ENCODE results near the gene IL13.

Gene IL13

DNA sequence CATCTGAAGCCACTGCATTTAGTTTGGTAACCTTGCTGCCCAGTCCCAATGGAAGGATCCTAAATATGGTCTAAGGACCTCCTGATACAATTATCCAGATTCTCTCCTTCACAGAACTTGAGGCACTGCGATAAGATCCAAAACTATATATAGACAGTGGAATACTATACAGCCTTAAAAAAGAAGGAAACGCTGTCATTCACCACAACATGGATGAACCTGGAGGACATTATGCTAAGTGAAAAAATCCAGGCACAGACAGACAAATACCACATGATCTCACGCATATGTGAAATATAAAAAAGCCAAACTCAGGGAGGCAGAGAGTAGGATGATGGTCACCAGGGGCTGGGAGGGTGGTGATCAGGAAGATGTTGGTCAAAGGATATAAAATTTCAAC, 13.0 kb downstream of the IL13 start:
- no peak for DNase-seq (ENCODE audit: low read depth)

DNA sequence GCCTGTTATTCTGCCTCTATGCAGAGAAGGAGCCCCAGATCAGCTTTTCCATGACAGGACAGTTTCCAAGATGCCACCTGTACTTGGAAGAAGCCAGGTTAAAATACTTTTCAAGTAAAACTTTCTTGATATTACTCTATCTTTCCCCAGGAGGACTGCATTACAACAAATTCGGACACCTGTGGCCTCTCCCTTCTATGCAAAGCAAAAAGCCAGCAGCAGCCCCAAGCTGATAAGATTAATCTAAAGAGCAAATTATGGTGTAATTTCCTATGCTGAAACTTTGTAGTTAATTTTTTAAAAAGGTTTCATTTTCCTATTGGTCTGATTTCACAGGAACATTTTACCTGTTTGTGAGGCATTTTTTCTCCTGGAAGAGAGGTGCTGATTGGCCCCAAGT, 15.5 kb downstream of the IL13 start:
- no peak for DNase-seq (ENCODE audit: low read depth)

DNA sequence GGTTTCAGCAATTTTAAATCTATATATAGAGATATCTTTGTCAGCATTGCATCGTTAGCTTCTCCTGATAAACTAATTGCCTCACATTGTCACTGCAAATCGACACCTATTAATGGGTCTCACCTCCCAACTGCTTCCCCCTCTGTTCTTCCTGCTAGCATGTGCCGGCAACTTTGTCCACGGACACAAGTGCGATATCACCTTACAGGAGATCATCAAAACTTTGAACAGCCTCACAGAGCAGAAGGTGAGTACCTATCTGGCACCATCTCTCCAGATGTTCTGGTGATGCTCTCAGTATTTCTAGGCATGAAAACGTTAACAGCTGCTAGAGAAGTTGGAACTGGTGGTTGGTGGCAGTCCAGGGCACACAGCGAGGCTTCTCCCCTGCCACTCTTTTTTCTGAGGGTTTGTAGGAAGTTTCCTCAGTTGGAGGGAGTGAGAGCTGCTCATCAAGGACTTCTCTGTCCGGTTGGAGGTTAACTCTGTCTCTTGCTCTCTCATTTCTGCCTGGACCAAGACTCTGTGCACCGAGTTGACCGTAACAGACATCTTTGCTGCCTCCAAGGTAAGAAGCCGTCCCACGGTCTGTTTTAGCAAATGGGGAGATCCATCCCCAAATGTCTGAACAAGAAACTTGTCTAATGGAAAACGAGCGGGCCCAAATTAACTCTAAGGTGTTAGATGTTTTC, 16.1 kb downstream of the IL13 start, which contains the start of gene IL4:
Gene IL4 (plus strand): TSS at position 51 of the 692 bp plus-strand sequence. CDS start 62 bp downstream, at position 113.
- no peak for DNase-seq (ENCODE audit: low read depth)

DNA sequence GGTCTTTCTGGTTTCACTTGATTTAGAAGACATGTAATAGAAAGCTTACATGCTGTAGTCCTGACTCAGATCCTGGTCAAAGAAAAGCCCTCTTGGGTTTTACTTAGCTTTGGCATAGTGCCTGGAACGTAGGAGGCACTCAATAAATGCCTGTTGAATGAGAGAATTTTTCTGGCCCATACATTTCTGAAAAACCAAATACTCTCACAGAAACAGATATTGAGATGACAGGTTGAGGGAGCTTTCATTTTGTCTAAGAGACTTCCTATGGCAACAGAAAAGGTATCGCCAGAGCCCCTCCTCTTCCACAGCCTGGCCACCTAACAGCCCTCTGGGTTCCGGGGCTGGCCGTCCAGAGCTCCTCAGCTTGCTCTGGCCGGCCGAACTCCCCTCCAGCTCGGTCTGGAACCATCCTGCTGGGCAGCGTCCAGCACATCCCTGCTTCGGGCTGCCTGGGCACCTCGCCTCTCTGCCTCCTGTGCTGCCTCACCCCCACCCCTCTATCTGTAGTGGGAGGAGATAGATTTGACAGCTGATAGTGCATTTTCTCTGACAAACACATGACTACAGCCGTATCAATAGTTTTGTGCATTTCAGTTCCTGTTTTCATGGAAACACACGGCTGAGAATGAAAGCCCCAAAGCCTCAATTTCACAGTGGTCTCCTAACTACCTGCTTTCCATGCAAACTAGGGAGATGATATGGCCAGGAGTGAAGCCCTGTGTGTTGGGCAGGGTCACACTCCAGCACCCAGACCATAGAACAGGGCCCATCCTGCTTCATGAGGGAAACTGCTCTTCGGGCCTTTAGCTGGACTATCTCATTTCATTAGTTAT, 16.9 kb downstream of the IL13 start:
- DNase-seq (ENCODE audit: low read depth), result no peak

DNA sequence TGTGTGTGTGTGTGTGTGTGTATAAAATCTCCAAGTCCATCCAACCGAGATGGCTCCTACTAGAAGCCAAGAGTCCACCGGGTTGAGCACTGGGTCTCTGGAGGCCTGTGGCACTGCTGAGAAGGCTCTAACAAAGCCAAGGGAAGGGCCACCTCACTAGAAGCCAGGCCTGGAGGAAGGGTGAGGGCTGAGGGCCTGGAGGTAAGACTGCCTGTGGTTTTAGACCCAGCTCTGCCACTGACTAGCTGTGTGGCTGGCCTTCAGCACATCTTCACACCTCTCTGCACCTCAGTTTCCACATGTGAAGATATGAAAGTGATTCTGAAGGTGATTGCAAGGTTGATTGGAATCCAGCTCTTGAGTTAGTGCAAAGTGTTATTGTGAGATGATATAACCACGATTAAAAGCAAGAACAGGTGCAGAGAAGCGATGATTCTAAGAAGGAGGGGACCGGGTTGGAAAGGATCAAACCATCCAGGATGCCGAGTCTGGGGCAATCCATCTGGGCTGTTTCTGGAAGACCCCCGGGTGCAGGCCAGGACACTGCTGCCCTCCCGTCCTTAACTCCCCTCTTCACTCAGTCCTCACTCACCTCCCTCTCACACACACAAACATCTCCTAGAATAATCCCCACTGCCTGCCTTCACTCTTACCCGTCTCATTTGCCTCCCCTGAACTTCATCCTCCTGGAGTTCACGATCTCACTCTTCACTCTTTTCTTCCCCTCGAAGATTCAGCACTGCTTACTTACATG, 18.1 kb downstream of the IL13 start:
- DNase-seq (ENCODE audit: low read depth), result no peak

DNA sequence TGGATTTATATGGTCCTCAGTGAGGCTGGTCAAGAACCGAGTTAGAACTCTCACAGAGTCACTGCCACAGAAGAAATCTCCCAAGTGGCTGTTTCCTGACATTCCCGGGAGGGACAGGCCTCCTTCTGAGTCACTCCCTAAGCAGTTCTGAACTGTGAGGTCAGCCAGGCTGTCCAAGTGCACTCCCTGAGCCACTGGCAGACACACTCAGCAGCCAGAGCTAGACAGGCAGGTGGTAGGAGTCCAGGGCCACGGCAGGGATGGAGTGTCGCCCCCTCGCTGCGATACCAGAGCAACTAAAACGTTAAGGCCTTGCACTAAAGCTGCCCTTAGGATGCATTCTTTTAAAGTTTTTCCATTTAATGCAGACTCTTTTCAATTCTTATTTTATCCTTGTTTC, 19.2 kb downstream of the IL13 start:
- no peak for DNase-seq (ENCODE audit: low read depth)

DNA sequence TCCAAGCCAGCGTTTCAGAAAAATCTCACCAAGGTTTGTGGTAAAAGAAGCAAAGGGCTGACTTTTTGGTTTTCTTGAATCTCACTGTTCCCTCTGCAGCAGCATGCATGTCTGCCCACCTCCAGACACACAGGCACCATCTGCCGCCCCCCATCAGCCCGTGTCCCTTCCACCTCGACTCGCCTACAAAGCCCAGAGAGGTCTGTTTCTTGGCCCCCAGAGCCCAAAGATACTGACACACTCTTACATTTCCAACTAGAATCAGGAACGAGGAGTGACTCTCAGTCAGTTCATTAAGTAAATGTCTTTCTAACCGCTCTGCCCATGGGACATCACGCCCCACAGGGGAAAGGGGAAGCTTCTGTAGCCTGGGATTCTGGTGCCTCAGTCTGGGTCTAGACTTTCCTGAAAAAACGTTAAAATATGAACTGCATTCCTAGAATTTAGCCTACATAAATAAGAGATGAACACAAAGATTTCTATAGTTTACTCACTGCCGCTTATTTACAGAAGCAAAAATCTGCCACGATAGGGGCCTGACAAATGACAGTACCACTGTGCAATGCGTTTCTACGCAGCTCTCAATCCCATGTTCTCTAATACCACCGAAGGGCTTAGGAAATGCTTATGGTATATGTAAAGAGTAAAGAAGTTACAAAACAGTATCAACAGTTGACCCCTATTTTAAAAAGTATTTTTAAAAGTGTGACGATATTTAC, 19.9 kb downstream of the IL13 start:
- DNase-seq (ENCODE audit: low read depth), result no peak

DNA sequence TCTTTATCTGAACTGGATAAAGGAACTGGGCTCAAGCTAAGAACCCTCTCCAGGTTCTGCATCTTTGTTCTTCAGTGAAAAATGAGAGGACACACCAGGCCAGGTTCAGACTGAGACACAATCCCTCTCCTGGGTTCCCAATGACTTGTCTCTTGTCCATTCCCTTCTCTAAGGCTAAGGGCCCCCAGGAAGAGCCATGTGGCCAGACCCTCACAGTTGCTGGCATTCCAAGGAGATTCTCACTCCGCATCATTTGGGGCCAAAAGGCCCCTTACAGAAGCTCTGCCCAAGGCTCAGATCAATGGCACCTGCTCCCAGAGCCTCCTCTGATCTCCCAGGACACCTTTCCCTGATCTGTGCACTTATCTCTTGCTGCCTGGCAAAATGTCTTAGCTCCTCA, 20.8 kb downstream of the IL13 start:
- DNase-seq (ENCODE audit: low read depth), result no peak

DNA sequence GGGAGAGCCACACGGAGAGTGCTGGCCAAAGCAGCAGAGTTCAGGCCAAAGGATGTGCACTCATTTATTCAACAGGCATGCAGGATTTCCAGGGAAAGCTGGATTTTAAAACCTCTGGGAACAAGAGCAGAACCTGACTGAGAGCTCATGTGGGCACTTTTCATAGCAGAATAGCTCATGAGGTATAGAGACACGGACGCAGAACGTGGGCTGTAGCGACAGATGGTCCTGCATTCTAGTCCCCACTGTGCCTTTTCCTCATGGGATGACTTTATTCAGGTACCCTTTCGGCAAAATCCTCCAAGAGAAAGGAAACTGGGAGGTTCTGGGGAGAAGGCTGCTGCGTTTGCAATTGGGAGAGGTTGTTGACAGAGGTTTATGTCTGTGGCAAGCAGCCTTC, 21.2 kb downstream of the IL13 start:
- DNase-seq (ENCODE audit: low read depth), result no peak

DNA sequence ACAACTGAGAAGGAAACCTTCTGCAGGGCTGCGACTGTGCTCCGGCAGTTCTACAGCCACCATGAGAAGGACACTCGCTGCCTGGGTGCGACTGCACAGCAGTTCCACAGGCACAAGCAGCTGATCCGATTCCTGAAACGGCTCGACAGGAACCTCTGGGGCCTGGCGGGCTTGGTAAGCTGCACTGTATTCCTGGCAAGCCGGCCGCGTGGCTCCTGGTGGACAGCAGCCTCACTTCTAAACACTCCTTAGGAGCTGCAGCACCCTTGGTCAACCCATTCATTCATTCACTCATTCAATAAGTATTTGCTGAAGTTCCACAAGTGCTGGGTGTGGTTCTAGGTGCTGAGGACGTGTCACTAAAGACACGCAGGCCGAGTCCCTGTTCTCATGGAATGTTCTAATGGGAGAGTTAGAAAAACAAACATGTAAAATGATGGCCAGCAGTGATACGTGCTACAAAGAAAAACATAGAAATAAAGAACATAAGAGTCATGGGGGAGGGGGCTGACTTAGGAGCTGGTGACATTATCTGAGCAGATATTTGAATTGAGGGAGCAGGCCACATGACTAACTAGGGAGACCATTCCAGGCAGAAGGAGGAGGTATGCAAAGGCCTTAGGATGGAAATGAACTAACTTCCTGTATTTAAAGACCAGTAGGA, 21.9 kb downstream of the IL13 start:
- no peak for DNase-seq (ENCODE audit: low read depth)

DNA sequence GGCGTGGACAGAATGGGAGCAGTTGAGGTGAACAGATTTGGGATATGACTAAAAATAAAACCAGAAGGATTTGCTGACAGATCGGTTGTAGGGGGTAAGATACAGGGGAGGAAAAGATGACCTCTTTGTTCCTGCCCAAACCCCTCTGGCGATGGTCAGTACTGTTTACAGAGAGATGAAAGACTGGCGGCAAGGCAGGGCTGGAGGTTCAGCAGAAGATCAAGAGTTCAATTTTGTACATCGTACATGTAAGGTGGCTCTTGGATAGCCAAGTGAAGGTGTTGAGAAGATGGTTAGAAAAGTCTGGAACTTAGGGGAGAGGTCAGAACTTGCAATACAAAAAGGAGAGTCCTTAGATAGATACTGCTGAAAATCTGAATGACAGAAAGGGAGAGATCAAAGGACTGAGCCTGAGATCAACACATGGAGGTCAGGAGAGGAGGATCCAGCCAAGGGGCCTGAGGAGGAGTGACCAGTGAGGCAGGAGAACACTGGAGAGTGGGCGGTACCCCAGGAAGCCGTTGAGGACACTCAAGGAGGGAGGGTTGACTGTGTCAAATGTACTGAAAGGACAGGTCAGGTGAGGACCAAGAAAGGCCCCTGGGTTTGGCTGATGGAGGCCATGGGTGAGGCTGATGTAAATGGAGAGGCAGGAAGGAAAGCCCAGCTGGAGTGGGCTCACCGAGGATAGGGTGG, 23.0 kb downstream of the IL13 start:
- DNase-seq (ENCODE audit: low read depth), result no peak

DNA sequence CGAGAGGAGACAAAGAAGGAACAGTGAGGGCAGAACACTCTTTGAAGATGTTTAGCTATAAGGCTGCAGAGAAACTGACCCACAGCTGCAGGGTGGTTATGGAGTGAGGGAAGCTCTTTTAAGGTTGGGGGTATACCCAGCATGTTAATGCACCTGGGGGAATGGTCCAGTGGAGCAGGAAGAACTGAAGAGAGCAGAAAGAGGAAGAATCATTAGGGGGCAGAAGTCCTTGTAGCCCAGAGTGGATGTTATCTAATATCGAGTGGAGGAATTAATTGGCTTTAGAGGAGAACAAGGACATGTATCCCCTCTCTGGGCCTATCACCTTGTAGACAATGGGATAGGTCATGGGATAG, 23.5 kb downstream of the IL13 start:
- no peak for DNase-seq (ENCODE audit: low read depth)

DNA sequence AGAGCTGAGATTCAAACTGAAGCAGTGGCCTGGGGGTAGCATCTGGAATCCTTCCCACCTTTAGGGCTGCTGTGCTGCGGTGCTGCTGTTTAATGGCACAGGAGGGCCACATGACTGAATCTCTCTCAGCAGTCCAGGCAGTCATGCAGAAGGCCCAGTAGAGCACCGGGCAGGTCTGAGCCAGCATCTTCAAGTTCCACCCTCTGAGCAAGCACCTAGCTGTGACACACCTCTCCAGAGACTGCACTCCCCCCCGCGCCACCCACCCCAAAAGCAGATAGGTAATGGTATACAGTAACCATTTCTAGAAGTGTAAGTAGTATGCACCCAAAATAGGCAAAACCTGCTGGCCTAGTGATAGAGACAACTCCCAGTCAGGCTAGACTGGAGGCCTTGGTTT, 24.0 kb downstream of the IL13 start:
- DNase-seq (ENCODE audit: low read depth), result no peak

DNA sequence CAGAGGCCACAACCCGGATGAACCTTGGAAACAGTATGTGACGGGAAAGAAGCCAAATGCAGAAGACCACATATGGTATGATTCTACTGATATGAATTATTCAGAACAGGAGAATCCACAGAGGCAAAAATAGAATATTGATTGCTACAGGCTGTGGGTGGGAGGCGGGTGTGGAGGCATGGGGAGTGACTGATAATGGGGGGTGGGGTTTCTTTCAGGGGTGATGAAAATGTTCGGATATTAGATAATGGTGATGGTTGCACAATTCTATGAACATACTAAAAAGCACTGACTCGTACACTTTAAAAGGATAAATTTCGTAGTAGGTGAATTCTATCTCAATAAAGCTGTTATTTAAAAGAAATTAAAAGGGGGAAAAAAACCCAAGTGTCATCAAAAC, 26.5 kb downstream of the IL13 start:
- DNase-seq (ENCODE audit: low read depth), result no peak

DNA sequence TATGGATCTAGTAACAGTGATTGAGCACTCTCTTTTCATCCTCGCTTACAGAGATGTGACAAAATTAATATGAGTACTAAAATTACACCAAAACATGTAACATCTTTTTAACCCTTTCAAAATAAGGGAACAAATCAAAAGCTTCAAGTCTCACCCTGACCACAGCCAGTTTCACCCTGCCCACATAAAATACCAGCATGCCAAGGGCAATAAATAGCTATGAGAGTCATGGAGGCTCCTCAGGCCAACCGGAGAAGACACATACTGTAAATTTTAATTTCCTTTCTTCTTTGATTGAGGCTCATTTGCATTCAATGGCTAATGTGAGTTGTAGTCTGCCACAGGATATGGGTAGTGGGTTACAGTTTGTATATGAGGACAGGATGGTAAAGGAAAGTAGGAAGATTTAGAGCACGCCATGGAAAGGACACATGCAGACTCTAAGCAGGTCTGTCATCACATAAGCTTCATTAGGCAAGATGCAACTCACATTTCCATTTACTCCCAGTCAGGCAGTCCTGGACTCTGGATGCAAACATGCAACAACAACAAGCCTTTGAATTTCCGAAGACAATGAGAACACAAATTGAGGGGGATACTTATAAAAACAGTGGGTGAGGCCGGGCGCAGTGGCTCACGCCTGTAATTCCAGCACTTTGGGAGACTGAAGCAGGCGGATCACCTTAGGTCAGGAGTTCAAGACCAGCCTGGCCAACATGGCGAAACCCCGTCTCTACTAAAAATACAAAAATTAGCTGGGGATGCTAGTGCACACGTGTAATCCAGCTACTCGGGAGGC, 27.1 kb downstream of the IL13 start:
- no peak for DNase-seq (ENCODE audit: low read depth)

DNA sequence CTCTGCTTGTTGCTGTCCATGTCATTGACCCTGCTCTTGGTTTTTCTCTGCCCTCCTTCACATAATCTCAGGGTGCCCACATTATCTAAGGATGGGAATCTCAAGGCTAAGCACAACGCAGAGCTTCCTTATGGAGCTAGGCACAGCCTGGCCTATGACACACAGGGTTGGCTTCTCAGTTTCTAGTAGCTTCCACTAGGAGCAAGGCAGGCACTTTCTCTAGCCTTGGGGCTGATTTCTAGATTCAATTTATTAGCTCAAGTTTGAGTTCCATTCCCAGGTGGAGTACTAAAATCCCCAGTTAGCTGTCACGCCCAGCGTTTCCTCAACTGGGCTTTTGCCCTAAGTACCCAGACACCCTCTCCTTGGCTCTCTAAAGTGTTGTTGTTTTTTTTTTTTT, 28.2 kb downstream of the IL13 start:
- no peak for DNase-seq (ENCODE audit: low read depth)

DNA sequence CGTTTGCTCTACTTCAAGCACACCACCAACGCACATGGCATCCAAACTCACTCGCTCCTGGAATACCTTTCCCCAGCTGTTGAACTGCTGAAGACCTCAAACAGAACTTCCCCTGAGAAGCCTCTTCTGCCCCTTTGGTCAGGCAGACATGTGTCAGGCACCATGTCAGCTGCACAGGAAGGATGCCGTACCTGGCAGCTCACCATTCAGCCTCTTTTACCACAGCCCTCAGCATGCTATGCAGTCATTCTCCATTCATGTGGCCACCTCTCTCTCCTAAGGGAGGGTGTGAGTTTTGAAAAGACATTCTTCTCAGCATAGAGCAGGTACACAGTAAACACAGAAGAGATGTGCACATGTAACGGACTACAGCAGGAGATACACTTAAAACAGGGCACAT, 30.0 kb downstream of the IL13 start:
- no peak for DNase-seq (ENCODE audit: low read depth)

DNA sequence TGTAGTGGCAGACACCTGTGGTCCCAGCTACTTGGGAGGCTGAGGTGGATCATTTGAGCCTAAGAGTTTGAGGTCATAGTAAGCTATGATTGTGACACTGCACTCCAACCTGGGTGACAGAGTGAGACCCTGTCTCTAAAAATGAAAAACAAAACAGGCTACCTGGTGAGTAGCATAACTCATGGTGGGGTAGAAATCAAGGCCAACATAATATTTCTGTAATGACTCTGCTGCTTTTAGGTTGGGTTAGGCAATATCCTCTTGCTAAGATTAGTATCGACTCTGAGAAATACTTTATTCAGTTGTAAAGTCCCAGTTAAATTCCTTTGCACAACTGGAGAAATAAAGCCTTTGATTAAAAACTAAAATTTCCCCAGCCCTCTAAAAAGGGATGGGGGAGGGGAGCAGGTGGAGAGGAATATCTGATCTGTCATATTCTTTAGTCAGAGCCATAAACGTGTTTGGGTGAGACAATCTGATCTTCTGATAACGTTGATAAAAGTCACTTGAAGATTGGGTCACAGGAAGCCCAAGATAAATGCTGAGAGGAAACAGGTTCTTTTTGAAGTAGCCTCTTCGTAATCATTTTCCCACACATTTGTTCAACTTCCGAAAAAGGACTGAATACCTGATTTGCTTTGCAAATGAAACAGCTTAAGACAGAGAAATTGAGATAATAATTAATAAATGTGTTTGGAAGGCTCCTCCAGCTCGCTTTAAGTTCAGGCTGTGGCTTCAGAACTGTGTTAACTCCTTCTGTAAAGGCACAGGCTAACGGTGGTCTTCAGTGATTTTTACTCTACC, 30.8 kb downstream of the IL13 start:
- no peak for DNase-seq (ENCODE audit: low read depth)

DNA sequence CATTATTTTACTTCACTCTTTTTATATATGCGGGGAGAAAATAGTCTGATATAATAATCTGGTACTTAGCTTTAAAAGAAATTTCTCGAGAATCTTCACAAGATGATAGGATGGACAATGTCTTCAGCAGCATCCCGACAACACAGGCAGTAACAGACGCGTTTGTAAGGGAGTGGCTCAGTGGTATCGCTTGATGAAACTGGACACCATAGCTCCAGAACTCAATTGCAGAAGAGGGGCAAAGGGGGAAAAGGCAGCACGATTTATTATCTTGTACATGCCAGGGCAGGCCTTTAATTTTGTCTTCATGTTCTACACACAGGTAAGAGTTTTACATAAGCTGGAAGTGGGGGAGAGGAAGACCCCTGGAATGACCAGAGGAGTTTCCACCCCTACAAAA, 31.5 kb downstream of the IL13 start:
- no peak for DNase-seq (ENCODE audit: low read depth)

Measured in activated T-cell treated with anti-CD3 and anti-CD28 coated beads for 1 hour (primary cell).